HG03103 (cell line): Measurements from ENCODE around the gene ABCC9.
"Not testable (repeated sequence)": the region's sequence is repeated elsewhere in the genome, so short reads cannot be mapped to it uniquely, and the experiment has no call there.

Experiments
- ATAC-seq: cut with Tn5 transposase; IDR thresholded peaks from one replicate; pipeline ENCODE4 v1.9.1; 2021; ENCODE audit warnings: low read depth; ENCODE audit not compliant: unreplicated experiment

Gene ABCC9

GRCh38 chr12:21819678-21820077 is 121.5 kb downstream of the ABCC9 start:
- ATAC-seq: no peak

- no peak for ATAC-seq
These were observed 122.0 kb downstream of the ABCC9 start for GRCh38 chr12:21819236-21819635.

GRCh38 chr12:21818627-21819026 is 122.6 kb downstream of the ABCC9 start:
- ATAC-seq: no peak

GRCh38 chr12:21815306-21816062 is 125.7 kb downstream of the ABCC9 start:
- ATAC-seq: no peak

GRCh38 chr12:21814814-21815213 is 126.4 kb downstream of the ABCC9 start:
- no peak for ATAC-seq

- ATAC-seq: no peak
These were observed 126.9 kb downstream of the ABCC9 start for GRCh38 chr12:21814327-21814726.

- no peak for ATAC-seq
These were observed 127.5 kb downstream of the ABCC9 start for GRCh38 chr12:21813751-21814150.

- ATAC-seq: no peak
These were observed 128.1 kb downstream of the ABCC9 start for GRCh38 chr12:21813125-21813524.

- not testable (repeated sequence) for ATAC-seq
These were observed 128.9 kb downstream of the ABCC9 start for GRCh38 chr12:21812340-21812739.

GRCh38 chr12:21809100-21809499 is 132.1 kb downstream of the ABCC9 start:
- no peak for ATAC-seq

GRCh38 chr12:21806255-21806654 is 135.0 kb downstream of the ABCC9 start:
- ATAC-seq: no peak

- no peak for ATAC-seq
These were observed 139.5 kb downstream of the ABCC9 start for GRCh38 chr12:21801522-21802288.

GRCh38 chr12:21800011-21800410 is 141.2 kb downstream of the ABCC9 start:
- ATAC-seq: no peak

GRCh38 chr12:21797539-21797938 is 143.7 kb downstream of the ABCC9 start:
- ATAC-seq: no peak

- ATAC-seq: no peak
These were observed 145.4 kb downstream of the ABCC9 start for GRCh38 chr12:21795648-21796328.

- ATAC-seq: not testable (repeated sequence)
These were observed 146.2 kb downstream of the ABCC9 start for GRCh38 chr12:21794807-21795595.

- not testable (repeated sequence) for ATAC-seq
These were observed 151.5 kb downstream of the ABCC9 start for GRCh38 chr12:21789687-21790086.

GRCh38 chr12:21788089-21788983 is 152.9 kb downstream of the ABCC9 start:
- ATAC-seq: no peak

- ATAC-seq: no peak
These were observed 155.1 kb downstream of the ABCC9 start for GRCh38 chr12:21786041-21786531.
